OCI-LY3 (cell line): ENCODE data around the gene EYS.
A peak's percentile ranks its signal among the peaks of the same experiment; 100 is the strongest.

ENCODE experiments used
- H2AFZ ChIP-seq: fragments of 200-600, 300-600 bp; shearing (Covaris generic); 2 replicates; pipeline ENCODE4 v1.6.0; 2014; ENCODE audit warnings: antibody characterized with exemption, low read depth, low read length
- H3K27ac ChIP-seq: fragments of 200-600, 300-600 bp; sonication (generic); 2 replicates; pipeline ENCODE4 v1.5.1; 2014; ENCODE audit warnings: mild to moderate bottlenecking, low read length, moderate library complexity, mixed read lengths
- H3K27me3 ChIP-seq: fragments of 200-600, 300-600 bp; sonication (generic); 2 replicates; pipeline ENCODE4 v1.6.1; 2014; ENCODE audit warnings: low read depth, low read length, mixed read lengths
- H3K36me3 ChIP-seq: fragments of 200-600, 300-600 bp; sonication (generic); replicated peaks from 2 replicates; pipeline ENCODE3; 2014; ENCODE audit warnings: low read depth, low read length, mixed read lengths
- H3K4me1 ChIP-seq: fragments of 300-600, 200-600 bp; sonication (generic); 2 replicates; pipeline ENCODE4 v1.6.1; 2014; ENCODE audit warnings: low read length, mixed read lengths
- H3K4me2 ChIP-seq: fragments of 200-600, 300-600 bp; sonication (generic); 2 replicates; pipeline ENCODE4 v1.6.1; 2014; ENCODE audit warnings: low read length, mixed read lengths
- H3K4me3 ChIP-seq: fragments of 300-600, 200-600 bp; sonication (generic); 2 replicates; pipeline ENCODE4 v1.5.1; 2014; ENCODE audit warnings: antibody characterized with exemption, mild to moderate bottlenecking, low read length, moderate library complexity
- H3K79me2 ChIP-seq: fragments of 300-600, 200-600 bp; shearing (Covaris generic); 2 replicates; pipeline ENCODE4 v1.6.1; 2014; ENCODE audit warnings: mild to moderate bottlenecking, low read length, mixed read lengths
- H3K9ac ChIP-seq: fragments of 300-600, 200-600 bp; shearing (Covaris generic); 2 replicates; pipeline ENCODE4 v1.6.0; 2014; ENCODE audit warnings: mild to moderate bottlenecking, low read length, moderate library complexity
- H3K9me3 ChIP-seq: fragments of 200-600, 300-600 bp; shearing (Covaris generic); 2 replicates; pipeline ENCODE4 v1.6.1; 2014; ENCODE audit warnings: low read length, mixed read lengths; ENCODE audit not compliant: insufficient read depth
- H4K20me1 ChIP-seq: fragments of 200-600, 300-600 bp; sonication (generic); 2 replicates; pipeline ENCODE4 v1.6.1; 2016; ENCODE audit warnings: low read length, mixed read lengths; ENCODE audit not compliant: insufficient read depth
- CTCF ChIP-seq: fragments of 200-600, 300-600 bp; sonication (generic); IDR thresholded peaks from 2 replicates; pipeline ENCODE4 v1.5.1; 2014; ENCODE audit warnings: antibody characterized with exemption, low read length, low read depth
- EZH2phosphoT487 ChIP-seq: fragments of 200-600 bp; shearing (Covaris generic); IDR thresholded peaks from 2 replicates; pipeline ENCODE4 v1.6.1; 2018; ENCODE audit warnings: antibody characterized with exemption, mixed run types, low read depth

Gene EYS

DNA sequence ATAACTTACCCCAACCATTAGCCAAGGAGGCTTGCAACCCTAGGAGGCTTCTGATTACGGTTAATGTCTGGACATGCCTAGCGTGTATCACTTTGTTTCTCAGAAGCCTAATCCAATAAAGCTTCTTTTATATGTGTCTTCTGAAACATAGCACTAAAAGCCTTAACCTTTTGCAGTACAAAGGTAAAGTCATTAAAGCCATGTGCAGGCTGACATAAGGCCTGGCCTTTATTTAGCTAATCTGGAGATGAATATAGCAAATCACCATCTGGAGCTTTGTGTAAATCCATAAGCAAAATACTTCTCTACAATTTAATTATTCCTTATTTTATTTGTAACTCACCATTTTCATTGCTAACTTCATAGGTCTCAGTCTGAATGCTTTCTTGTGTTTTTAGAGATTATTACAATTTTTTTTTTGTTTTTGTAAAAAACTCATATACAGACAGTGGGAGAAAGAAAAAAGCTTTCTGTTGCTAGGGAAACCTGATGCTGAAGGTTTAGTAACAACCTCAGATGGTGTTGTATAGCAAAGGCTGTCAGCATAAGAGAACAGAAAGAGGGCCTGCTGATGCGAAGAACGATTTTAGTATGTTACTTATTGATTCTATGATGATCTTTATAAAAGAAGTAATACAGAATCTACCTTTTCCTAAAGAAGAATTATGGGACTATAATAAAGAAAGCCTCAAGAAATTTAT is at the start of gene EYS:
EYS (minus strand) TSS at position 101 of the 701 bp plus-strand sequence. CDS start 211,816 bp downstream, outside the sequence.
- no peaks in the 10 kb centered on the region for H3K27me3 ChIP-seq
- TF ChIP-seq CTCF: no peak
- no peak for TF ChIP-seq EZH2phosphoT487
- no peaks in the 10 kb centered on the region for H3K36me3 ChIP-seq
- H3K9ac ChIP-seq: no peak within 1 kb of the TSS
- H3K4me2 ChIP-seq: no peak within 1 kb of the TSS
- H3K9me3 ChIP-seq: no peaks in the 10 kb centered on the region
- no peaks in the 10 kb centered on the region for H3K4me1 ChIP-seq
- H3K4me3 ChIP-seq: no peak within 1 kb of the TSS
- no peak within 1 kb of the TSS for H3K27ac ChIP-seq
- H3K79me2 ChIP-seq: no peaks in the 10 kb centered on the region
- H4K20me1 ChIP-seq: no peaks in the 10 kb centered on the region
- H2AFZ ChIP-seq: no peak within 1 kb of the TSS

GRCh38 chr6:65746302-65746701 is 39.3 kb upstream of the EYS start:
- H3K79me2 ChIP-seq: no peaks in the 10 kb centered on the region
- H3K4me1 ChIP-seq: no peaks in the 10 kb centered on the region
- H3K27me3 ChIP-seq: no peaks in the 10 kb centered on the region
- TF ChIP-seq EZH2phosphoT487: no peak
- TF ChIP-seq CTCF: no peak
- no peaks in the 10 kb centered on the region for H3K9me3 ChIP-seq
- H3K27ac ChIP-seq: no peak overlapping the region
- no peak overlapping the region for H3K9ac ChIP-seq
- no peaks in the 10 kb centered on the region for H3K36me3 ChIP-seq
- no peak overlapping the region for H3K4me2 ChIP-seq
- H2AFZ ChIP-seq: no peak overlapping the region
- no peak overlapping the region for H3K4me3 ChIP-seq
- H4K20me1 ChIP-seq: no peaks in the 10 kb centered on the region

GRCh38 chr6:65745614-65746013 is 38.6 kb upstream of the EYS start:
- H3K27me3 ChIP-seq: no peaks in the 10 kb centered on the region
- TF ChIP-seq CTCF: no peak
- TF ChIP-seq EZH2phosphoT487: no peak
- no peak overlapping the region for H3K4me2 ChIP-seq
- H3K9ac ChIP-seq: no peak overlapping the region
- no peak overlapping the region for H3K4me3 ChIP-seq
- no peak overlapping the region for H3K27ac ChIP-seq
- H3K79me2 ChIP-seq: no peaks in the 10 kb centered on the region
- H3K9me3 ChIP-seq: no peaks in the 10 kb centered on the region
- H3K4me1 ChIP-seq: no peaks in the 10 kb centered on the region
- H4K20me1 ChIP-seq: no peaks in the 10 kb centered on the region
- no peak overlapping the region for H2AFZ ChIP-seq
- no peaks in the 10 kb centered on the region for H3K36me3 ChIP-seq

DNA sequence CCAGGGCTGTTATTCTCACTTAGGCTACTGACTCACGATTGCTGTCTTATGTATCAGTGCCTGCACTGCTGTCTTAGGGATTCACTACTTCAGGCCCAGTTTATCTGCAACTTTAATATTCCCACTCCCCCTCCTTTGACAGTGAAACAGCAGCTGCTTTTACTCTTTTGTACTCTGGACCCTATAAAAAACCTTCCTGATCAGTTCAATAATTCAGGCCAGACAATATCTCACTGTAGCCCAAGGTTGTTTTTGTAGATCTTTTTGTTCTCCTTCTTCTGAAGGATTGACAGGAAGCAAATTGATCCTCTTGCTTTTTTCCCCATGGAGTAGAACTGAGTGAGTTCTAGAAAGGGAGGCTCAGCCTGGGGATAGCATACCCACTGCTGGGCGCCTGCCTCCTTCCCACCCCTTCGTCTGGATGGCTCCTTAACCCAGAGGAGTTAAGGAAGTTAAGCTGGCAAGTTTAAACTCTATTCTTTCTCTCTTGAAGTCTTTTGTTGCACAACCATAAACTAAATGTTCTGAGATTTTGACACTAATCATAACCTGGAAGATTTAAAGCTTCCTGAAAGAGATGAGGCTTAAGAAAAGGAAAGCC is 22.0 kb upstream of the EYS start:
- no peaks in the 10 kb centered on the region for H3K9me3 ChIP-seq
- 0 out of 2 replicates have a peak overlapping the region, but pooled peaks have one; percentile 20 for H2AFZ ChIP-seq
- H3K27me3 ChIP-seq: no peaks in the 10 kb centered on the region
- H3K4me2 ChIP-seq: no peak overlapping the region
- no peak overlapping the region for H3K4me3 ChIP-seq
- no peaks in the 10 kb centered on the region for H3K36me3 ChIP-seq
- H4K20me1 ChIP-seq: no peaks in the 10 kb centered on the region
- no peak overlapping the region for H3K27ac ChIP-seq
- no peak overlapping the region for H3K9ac ChIP-seq
- H3K79me2 ChIP-seq: no peaks in the 10 kb centered on the region
- H3K4me1 ChIP-seq: no peaks in the 10 kb centered on the region
- TF ChIP-seq EZH2phosphoT487: no peak
- no peak for TF ChIP-seq CTCF
